HCT116 (cell line): ENCODE measurements around the gene PTF1A. TPM values are rescaled to one million over a fixed set of nuclear protein-coding genes. Genes with fewer than 3 reads are reported as not detected.

Experiments
- ATAC-seq: fragments of 200-7000 bp; cut with Tn5 transposase; 2 replicates; pipeline ENCODE4 v1.9.1; 2020; ENCODE audit warnings: mild to moderate bottlenecking, moderate library complexity
- BruUV-seq: library from RNA; stranded (reverse); fragments of 400-500 nt; replicated peaks from 2 replicates; lab custom pipeline; 2021; lab: Mats Ljungman, UMichigan
- CTCF ChIA-PET: fragments of 300-600 bp; sonication (Branson Sonifier 250); formaldehyde crosslinking; loops from one replicate; lab custom pipeline; 2021; ENCODE audit warnings: antibody characterized with exemption; lab: Charles Lee
- POLR2A ChIA-PET: fragments of 300-600, 350-600 bp; sonication (Branson Sonifier 250); formaldehyde crosslinking; loops from one replicate; lab custom pipeline; 2021; ENCODE audit warnings: antibody characterized with exemption; lab: Charles Lee
- RAD21 ChIA-PET, 2 experiments: fragments of 300-600 bp; sonication (Branson Sonifier 250); formaldehyde crosslinking; loops; one replicate each; lab custom pipeline; 2023; ENCODE audit warnings: low total read pairs in 2 of 2; ENCODE audit not compliant: uncharacterized antibody in 2 of 2, unreplicated experiment in 2 of 2, low non-redundant PET in 1 of 2; lab: Charles Lee
- DNase-seq: peaks from one replicate; pipeline ENCODE4 v3.0.0-alpha.2; 2010; ENCODE audit warnings: low read depth, low spot score
- H2AFZ ChIP-seq: fragments of 200-600 bp; shearing (Covaris generic), sonication (generic); 2 replicates; pipeline ENCODE4 v1.6.1; 2017; ENCODE audit warnings: low read depth, mixed run types, mixed read lengths, antibody characterized with exemption, low read length; ENCODE audit not compliant: poor library complexity, severe bottlenecking
- H3K27ac ChIP-seq: 2 replicates; pipeline ENCODE4 v1.5.1; 2012; ENCODE audit warnings: low read depth, low read length
- H3K27me3 ChIP-seq: fragments of 200-600 bp; sonication (generic); 2 replicates; pipeline ENCODE4 v1.6.1; 2016; ENCODE audit warnings: mixed run types, low read length, mixed read lengths; ENCODE audit not compliant: insufficient read depth
- H3K36me3 ChIP-seq, 2 experiments: fragments of 200-500 bp in 1 of 2; fragments of 200-600 bp in 1 of 2; sonication (Bioruptor generic) in 1 of 2; sonication (generic) in 1 of 2; 2 replicates each; pipeline versions ENCODE4 v1.5.1 to v1.6.1; 2014 to 2016; ENCODE audit warnings: low read length in 2 of 2, inconsistent platforms in 1 of 2, mixed read lengths in 1 of 2, mixed run types in 1 of 2; ENCODE audit not compliant: insufficient read depth in 2 of 2, control insufficient read depth in 1 of 2
- H3K4me1 ChIP-seq, 2 experiments: fragments of 200-600 bp in 1 of 2; sonication (generic) in 1 of 2; 2 replicates each; pipeline versions ENCODE4 v1.5.1 to v1.6.1; 2012 to 2017; ENCODE audit warnings: low read length in 2 of 2, inconsistent platforms in 1 of 2, mild to moderate bottlenecking in 1 of 2, mixed read lengths in 1 of 2, mixed run types in 1 of 2, moderate library complexity in 1 of 2; ENCODE audit not compliant: insufficient read depth in 2 of 2, control insufficient read depth in 1 of 2
- H3K4me2 ChIP-seq: fragments of 200-600 bp; sonication (generic); 2 replicates; pipeline ENCODE4 v1.6.1; 2017; ENCODE audit warnings: mixed run types, low read length, mixed read lengths
- H3K4me3 ChIP-seq, 2 experiments: fragments of 200-600 bp in 1 of 2; sonication (generic) in 1 of 2; replicated peaks in 1 of 2; 2 replicates each; pipeline ENCODE4 v1.5.1; 2011 to 2016; ENCODE audit warnings: low read length in 2 of 2, control low read depth in 1 of 2, low read depth in 1 of 2, mild to moderate bottlenecking in 1 of 2, mixed read lengths in 1 of 2, mixed run types in 1 of 2
- H3K79me2 ChIP-seq: fragments of 200-600 bp; sonication (generic); 2 replicates; pipeline ENCODE4 v1.6.1; 2017; ENCODE audit warnings: mild to moderate bottlenecking, mixed run types, low read length, moderate library complexity, mixed read lengths; ENCODE audit not compliant: insufficient read depth
- H3K9ac ChIP-seq: fragments of 200-600 bp; sonication (generic); 2 replicates; pipeline ENCODE4 v1.6.1; 2016; ENCODE audit warnings: low read length, mixed read lengths
- H3K9me2 ChIP-seq: fragments of 200-600 bp; sonication (generic), shearing (Covaris generic); 2 replicates; pipeline ENCODE4 v1.6.1; 2017; ENCODE audit warnings: mixed run types, mild to moderate bottlenecking, moderate library complexity; ENCODE audit not compliant: insufficient read depth
- H3K9me3 ChIP-seq, 2 experiments: fragments of 200-500 bp in 1 of 2; fragments of 200-600 bp in 1 of 2; sonication (Bioruptor generic) in 1 of 2; sonication (generic) in 1 of 2; 2 replicates each; pipeline ENCODE4 v1.6.1; 2014 to 2017; ENCODE audit warnings: low read length in 2 of 2, mixed read lengths in 2 of 2, inconsistent platforms in 1 of 2, low read depth in 1 of 2, mild to moderate bottlenecking in 1 of 2, mixed run types in 1 of 2, moderate library complexity in 1 of 2; ENCODE audit not compliant: control insufficient read depth in 1 of 2, insufficient read depth in 1 of 2
- H4K20me1 ChIP-seq: fragments of 200-600 bp; sonication (generic), shearing (Covaris generic); 2 replicates; pipeline ENCODE4 v1.6.1; 2017; ENCODE audit warnings: mixed run types, mild to moderate bottlenecking, moderate library complexity; ENCODE audit not compliant: insufficient read depth
- CEBPB ChIP-seq: IDR thresholded peaks from 2 replicates; pipeline ENCODE4 v1.6.1; 2012; ENCODE audit warnings: low read depth
- EGR1 ChIP-seq: IDR thresholded peaks from 2 replicates; pipeline ENCODE4 v1.6.1; 2012; ENCODE audit warnings: low read depth
- ELF1 ChIP-seq: IDR thresholded peaks from 2 replicates; pipeline ENCODE4 v1.6.1; 2012; ENCODE audit warnings: low read depth, borderline replicate concordance
- EZH2 ChIP-seq: fragments of 200-600 bp; sonication (generic); IDR thresholded peaks from 2 replicates; pipeline ENCODE4 v1.6.1; 2017; ENCODE audit warnings: antibody characterized with exemption, mixed run types
- EZH2phosphoT487 ChIP-seq: fragments of 200-600 bp; IDR thresholded peaks from 2 replicates; pipeline ENCODE4 v1.6.1; 2018; ENCODE audit warnings: antibody characterized with exemption, borderline replicate concordance
- FOSL1 ChIP-seq: IDR thresholded peaks from 2 replicates; pipeline ENCODE4 v1.6.1; 2012; ENCODE audit warnings: low read depth
- JUND ChIP-seq: IDR thresholded peaks from 2 replicates; pipeline ENCODE4 v1.6.1; 2012
- POLR2A ChIP-seq: IDR thresholded peaks from 2 replicates; pipeline ENCODE4 v1.7.0; 2011; ENCODE audit warnings: borderline replicate concordance; ENCODE audit not compliant: insufficient read depth, insufficient read length; ENCODE audit errors: extremely low read depth
- POLR2AphosphoS5 ChIP-seq: IDR thresholded peaks from 2 replicates; pipeline ENCODE4 v1.6.1; 2011; ENCODE audit warnings: mild to moderate bottlenecking, low read depth, low read length, moderate library complexity
- RAD21 ChIP-seq: IDR thresholded peaks from 2 replicates; pipeline ENCODE4 v1.6.1; 2012; ENCODE audit warnings: low read depth, mild to moderate bottlenecking
- SIN3A ChIP-seq: IDR thresholded peaks from 2 replicates; pipeline ENCODE4 v1.6.1; 2012; ENCODE audit warnings: low read depth
- SP1 ChIP-seq: IDR thresholded peaks from 2 replicates; pipeline ENCODE4 v1.6.1; 2012; ENCODE audit warnings: low read depth
- TCF7L2 ChIP-seq: IDR thresholded peaks from 2 replicates; pipeline ENCODE4 v1.7.0; 2011; ENCODE audit warnings: borderline replicate concordance, inconsistent platforms; ENCODE audit not compliant: insufficient read depth, insufficient read length; ENCODE audit errors: extremely low read depth
- YY1 ChIP-seq: IDR thresholded peaks from 2 replicates; pipeline ENCODE4 v1.6.1; 2011; ENCODE audit warnings: low read length, low read depth, moderate library complexity, mild to moderate bottlenecking; ENCODE audit not compliant: insufficient replicate concordance; ENCODE audit errors: extremely low read depth
- ZFX ChIP-seq: fragments of 450-650 bp; IDR thresholded peaks from 2 replicates; pipeline ENCODE4 v1.6.1; 2017
- ZNF274 ChIP-seq: fragments of 200-500 bp; sonication (Bioruptor generic); IDR thresholded peaks from 2 replicates; pipeline ENCODE4 v1.6.1; 2014; ENCODE audit warnings: mild to moderate bottlenecking, low read depth, low read length, inconsistent platforms
- intact Hi-C: fragments of 100-400 bp; cut with micrococcal nuclease; formaldehyde crosslinking; loops from 2 replicates; pipeline ENCODE4 v1.10.0; 2022
- total RNA-seq: library from RNA; stranded (reverse); gene quantifications from one replicate; pipeline ENCODE4 v1.2.1, GENCODE V29; 2021; ENCODE audit not compliant: unreplicated experiment
- TF ChIP-seq, protein P1 (sequence below), 3 experiments: fragments of 200-600 bp in 1 of 3; sonication (generic) in 1 of 3; IDR thresholded peaks in 2 of 3; conservative IDR thresholded peaks in 1 of 3; 2 replicates each; pipeline ENCODE4 v1.5.1; 2012 to 2017; ENCODE audit warnings: low read depth in 2 of 3, low read length in 2 of 3, antibody characterized with exemption in 1 of 3, borderline replicate concordance in 1 of 3, control low read depth in 1 of 3, mild to moderate bottlenecking in 1 of 3, mixed read lengths in 1 of 3, mixed run types in 1 of 3, moderate library complexity in 1 of 3; ENCODE audit not compliant: insufficient read depth in 1 of 3
- TF ChIP-seq, protein P2 (sequence below): IDR thresholded peaks from 2 replicates; pipeline ENCODE4 v1.6.1; 2012; ENCODE audit warnings: low read depth
- TF ChIP-seq, protein P3 (sequence below): IDR thresholded peaks from 2 replicates; pipeline ENCODE4 v1.6.1; 2012
- TF ChIP-seq, protein P4 (sequence below): IDR thresholded peaks from 2 replicates; pipeline ENCODE4 v1.6.1; 2012

Gene PTF1A
- total RNA-seq, 1 experiment from 2014 or later = not detected

DNA sequence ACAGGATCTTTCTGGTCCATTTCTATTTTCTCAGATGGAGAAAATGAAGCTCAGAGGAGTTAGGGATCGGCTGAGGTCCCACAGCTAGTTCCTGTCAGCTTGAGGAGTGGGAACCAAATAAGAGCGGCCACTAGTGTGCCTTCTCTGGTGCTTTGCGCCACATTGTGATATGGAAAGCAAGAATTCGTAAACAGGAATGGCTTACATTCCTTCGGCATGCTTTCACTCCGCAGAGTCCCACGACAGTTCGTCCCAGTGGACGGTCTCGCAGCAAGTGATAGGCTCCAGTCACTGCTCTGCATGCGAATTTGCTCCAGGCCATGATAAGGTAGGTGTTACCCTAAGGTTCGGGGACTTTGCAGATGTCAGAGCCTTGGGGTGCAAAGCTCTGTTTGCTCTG, 41.5 kb upstream of the PTF1A start:
- no peak overlapping the region for H3K4me3 ChIP-seq
- no peak for TF ChIP-seq ZNF274
- TF ChIP-seq JUND = no peak
- TF ChIP-seq EGR1 = no peak
- no peak for TF ChIP-seq SIN3A
- TF ChIP-seq TCF7L2 = no peak
- no peak for TF ChIP-seq FOSL1
- TF ChIP-seq SP1 = no peak
- TF ChIP-seq POLR2AphosphoS5 = no peak
- TF ChIP-seq YY1 = no peak
- TF ChIP-seq, protein P1, sequence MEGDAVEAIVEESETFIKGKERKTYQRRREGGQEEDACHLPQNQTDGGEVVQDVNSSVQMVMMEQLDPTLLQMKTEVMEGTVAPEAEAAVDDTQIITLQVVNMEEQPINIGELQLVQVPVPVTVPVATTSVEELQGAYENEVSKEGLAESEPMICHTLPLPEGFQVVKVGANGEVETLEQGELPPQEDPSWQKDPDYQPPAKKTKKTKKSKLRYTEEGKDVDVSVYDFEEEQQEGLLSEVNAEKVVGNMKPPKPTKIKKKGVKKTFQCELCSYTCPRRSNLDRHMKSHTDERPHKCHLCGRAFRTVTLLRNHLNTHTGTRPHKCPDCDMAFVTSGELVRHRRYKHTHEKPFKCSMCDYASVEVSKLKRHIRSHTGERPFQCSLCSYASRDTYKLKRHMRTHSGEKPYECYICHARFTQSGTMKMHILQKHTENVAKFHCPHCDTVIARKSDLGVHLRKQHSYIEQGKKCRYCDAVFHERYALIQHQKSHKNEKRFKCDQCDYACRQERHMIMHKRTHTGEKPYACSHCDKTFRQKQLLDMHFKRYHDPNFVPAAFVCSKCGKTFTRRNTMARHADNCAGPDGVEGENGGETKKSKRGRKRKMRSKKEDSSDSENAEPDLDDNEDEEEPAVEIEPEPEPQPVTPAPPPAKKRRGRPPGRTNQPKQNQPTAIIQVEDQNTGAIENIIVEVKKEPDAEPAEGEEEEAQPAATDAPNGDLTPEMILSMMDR (IDR thresholded peaks at IDR 0.05 in 2 of 3, conservative IDR thresholded peaks at IDR 0.05 in 1 of 3; ENCODE audit: borderline replicate concordance in 1 of 3, insufficient read depth in 1 of 3, low read depth in 2 of 3, low read length in 2 of 3) = no peak
- no peak for TF ChIP-seq POLR2A
- TF ChIP-seq, protein P2, sequence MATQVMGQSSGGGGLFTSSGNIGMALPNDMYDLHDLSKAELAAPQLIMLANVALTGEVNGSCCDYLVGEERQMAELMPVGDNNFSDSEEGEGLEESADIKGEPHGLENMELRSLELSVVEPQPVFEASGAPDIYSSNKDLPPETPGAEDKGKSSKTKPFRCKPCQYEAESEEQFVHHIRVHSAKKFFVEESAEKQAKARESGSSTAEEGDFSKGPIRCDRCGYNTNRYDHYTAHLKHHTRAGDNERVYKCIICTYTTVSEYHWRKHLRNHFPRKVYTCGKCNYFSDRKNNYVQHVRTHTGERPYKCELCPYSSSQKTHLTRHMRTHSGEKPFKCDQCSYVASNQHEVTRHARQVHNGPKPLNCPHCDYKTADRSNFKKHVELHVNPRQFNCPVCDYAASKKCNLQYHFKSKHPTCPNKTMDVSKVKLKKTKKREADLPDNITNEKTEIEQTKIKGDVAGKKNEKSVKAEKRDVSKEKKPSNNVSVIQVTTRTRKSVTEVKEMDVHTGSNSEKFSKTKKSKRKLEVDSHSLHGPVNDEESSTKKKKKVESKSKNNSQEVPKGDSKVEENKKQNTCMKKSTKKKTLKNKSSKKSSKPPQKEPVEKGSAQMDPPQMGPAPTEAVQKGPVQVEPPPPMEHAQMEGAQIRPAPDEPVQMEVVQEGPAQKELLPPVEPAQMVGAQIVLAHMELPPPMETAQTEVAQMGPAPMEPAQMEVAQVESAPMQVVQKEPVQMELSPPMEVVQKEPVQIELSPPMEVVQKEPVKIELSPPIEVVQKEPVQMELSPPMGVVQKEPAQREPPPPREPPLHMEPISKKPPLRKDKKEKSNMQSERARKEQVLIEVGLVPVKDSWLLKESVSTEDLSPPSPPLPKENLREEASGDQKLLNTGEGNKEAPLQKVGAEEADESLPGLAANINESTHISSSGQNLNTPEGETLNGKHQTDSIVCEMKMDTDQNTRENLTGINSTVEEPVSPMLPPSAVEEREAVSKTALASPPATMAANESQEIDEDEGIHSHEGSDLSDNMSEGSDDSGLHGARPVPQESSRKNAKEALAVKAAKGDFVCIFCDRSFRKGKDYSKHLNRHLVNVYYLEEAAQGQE = no peak
- TF ChIP-seq EZH2phosphoT487 = no peak
- TF ChIP-seq CEBPB = no peak
- no peak for TF ChIP-seq ELF1
- TF ChIP-seq, protein P3, sequence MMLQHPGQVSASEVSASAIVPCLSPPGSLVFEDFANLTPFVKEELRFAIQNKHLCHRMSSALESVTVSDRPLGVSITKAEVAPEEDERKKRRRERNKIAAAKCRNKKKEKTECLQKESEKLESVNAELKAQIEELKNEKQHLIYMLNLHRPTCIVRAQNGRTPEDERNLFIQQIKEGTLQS = no peak
- TF ChIP-seq ZFX = no peak
- TF ChIP-seq, protein P4, sequence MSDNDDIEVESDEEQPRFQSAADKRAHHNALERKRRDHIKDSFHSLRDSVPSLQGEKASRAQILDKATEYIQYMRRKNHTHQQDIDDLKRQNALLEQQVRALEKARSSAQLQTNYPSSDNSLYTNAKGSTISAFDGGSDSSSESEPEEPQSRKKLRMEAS = no peak
- no peak for TF ChIP-seq EZH2
- no peak for TF ChIP-seq RAD21
- intact Hi-C loops = loop anchor here (10.0 kb wide), 1 partner anchor 1214 kb away; no protein-coding TSS in a partner anchor
- peaks cover 0 to 3% of the 10 kb centered on the region in 2 experiments; a peak in 1 of 4 replicates for H3K4me1 ChIP-seq
- H4K20me1 ChIP-seq = no peaks in the 10 kb centered on the region
- H3K4me2 ChIP-seq = no peak overlapping the region
- H3K9ac ChIP-seq = no peak overlapping the region
- no peaks in the 10 kb centered on the region for H3K27me3 ChIP-seq
- no peak for DNase-seq
- ChIA-PET RAD21 (no interaction called here), CTCF (no interaction called here), POLR2A (no interaction called here)
- H3K36me3 ChIP-seq = no peaks in the 10 kb centered on the region
- H3K79me2 ChIP-seq = no peaks in the 10 kb centered on the region
- no peak overlapping the region for H3K27ac ChIP-seq
- ATAC-seq = no peak
- H2AFZ ChIP-seq = no peak overlapping the region
- H3K9me2 ChIP-seq = no peaks in the 10 kb centered on the region
- H3K9me3 ChIP-seq = no peaks in the 10 kb centered on the region
- no TSS peak for BruUV-seq
